Vagina (tissue), 2 donors: ENCODE data around the gene EPN2.

Experiments used
- CTCF ChIP-seq, 3 experiments: fragments of 450-650 bp in 2 of 3; fragments of 200-600 bp in 1 of 3; sonication (generic) in 1 of 3; IDR thresholded peaks; one replicate each; pipeline ENCODE4 v1.5.1; 2017 to 2019; ENCODE audit warnings: antibody characterized with exemption in 3 of 3, mild to moderate bottlenecking in 2 of 3, moderate library complexity in 2 of 3
- POLR2A ChIP-seq, 2 donors: fragments of 450-650 bp; IDR thresholded peaks; one replicate each; pipeline ENCODE4 v1.6.1; 2017; ENCODE audit warnings: antibody characterized with exemption in 2 of 2, mild to moderate bottlenecking in 2 of 2, moderate library complexity in 2 of 2

GRCh38 chr17:19301274-19301951, 64.2 kb downstream of the EPN2 start:
- no peak for TF ChIP-seq POLR2A (IDR thresholded peaks at IDR 0.05)
- no peak for TF ChIP-seq CTCF (IDR thresholded peaks at IDR 0.05)
